Nephron (organoid): Measurements from ENCODE around the gene GPR143.
A peak's percentile ranks its signal among the peaks of the same experiment; 100 is the strongest.

Source experiments
- H3K27ac Mint-ChIP-seq, 3 experiments: 2 replicates each; pipeline ENCODE4 v1.8.0; 2020; ENCODE audit warnings: mixed read lengths in 3 of 3, mild to moderate bottlenecking in 2 of 3, moderate library complexity in 1 of 3
- H3K27me3 Mint-ChIP-seq: 2 replicates; pipeline ENCODE4 v1.8.0; 2021; ENCODE audit warnings: low read depth, mild to moderate bottlenecking, moderate library complexity, mixed read lengths
- H3K36me3 Mint-ChIP-seq: 2 replicates; pipeline ENCODE4 v1.8.0; 2020; ENCODE audit warnings: low read depth, mixed read lengths
- H3K4me1 Mint-ChIP-seq: 2 replicates; pipeline ENCODE4 v1.8.0; 2020; ENCODE audit warnings: mixed read lengths
- H3K4me3 Mint-ChIP-seq, 3 experiments: 2 replicates each; pipeline ENCODE4 v1.8.0; 2020; ENCODE audit warnings: mild to moderate bottlenecking in 3 of 3, mixed read lengths in 3 of 3, moderate library complexity in 2 of 3
- H3K9me3 Mint-ChIP-seq: 2 replicates; pipeline ENCODE4 v1.8.0; 2020; ENCODE audit warnings: mixed read lengths
- TF ChIP-seq, protein P1 (sequence below), 3 experiments: fragments of 200-600 bp; sonication (generic); IDR thresholded peaks; one replicate each; pipeline ENCODE4 v1.5.0; 2021; ENCODE audit warnings: antibody characterized with exemption in 3 of 3; ENCODE audit not compliant: unreplicated experiment in 3 of 3

Gene GPR143

DNA sequence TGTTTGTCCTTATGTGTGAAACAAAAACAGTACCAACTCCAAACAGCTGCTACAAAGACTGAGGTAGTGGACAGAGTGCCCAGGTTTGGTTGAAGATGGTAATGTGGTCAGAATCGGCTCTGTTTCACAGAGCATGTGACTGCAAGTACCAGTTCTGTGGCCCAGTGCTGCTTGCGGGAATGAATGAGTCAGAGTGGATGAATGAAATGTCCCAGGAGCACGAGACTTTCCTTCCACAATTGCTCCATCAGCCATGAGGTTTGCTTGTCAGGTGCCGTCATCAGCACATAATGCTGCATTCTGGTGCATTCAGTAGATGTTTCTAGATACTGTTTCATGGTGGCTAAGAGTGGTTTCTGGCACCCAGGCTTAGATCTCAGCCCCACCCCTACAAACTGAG lies 84.2 kb downstream of the GPR143 start:
- Mint-ChIP-seq H3K9me3 (peaks cover 5% of the 10 kb centered on the region), H3K27ac (no peak overlapping the region), H3K4me3 (no peak overlapping the region), H3K4me1 (peaks cover 13% of the 10 kb centered on the region), H3K36me3 (peaks cover 68% of the 10 kb centered on the region), H3K27me3 (peaks cover 3% of the 10 kb centered on the region)
- TF ChIP-seq, protein P1, sequence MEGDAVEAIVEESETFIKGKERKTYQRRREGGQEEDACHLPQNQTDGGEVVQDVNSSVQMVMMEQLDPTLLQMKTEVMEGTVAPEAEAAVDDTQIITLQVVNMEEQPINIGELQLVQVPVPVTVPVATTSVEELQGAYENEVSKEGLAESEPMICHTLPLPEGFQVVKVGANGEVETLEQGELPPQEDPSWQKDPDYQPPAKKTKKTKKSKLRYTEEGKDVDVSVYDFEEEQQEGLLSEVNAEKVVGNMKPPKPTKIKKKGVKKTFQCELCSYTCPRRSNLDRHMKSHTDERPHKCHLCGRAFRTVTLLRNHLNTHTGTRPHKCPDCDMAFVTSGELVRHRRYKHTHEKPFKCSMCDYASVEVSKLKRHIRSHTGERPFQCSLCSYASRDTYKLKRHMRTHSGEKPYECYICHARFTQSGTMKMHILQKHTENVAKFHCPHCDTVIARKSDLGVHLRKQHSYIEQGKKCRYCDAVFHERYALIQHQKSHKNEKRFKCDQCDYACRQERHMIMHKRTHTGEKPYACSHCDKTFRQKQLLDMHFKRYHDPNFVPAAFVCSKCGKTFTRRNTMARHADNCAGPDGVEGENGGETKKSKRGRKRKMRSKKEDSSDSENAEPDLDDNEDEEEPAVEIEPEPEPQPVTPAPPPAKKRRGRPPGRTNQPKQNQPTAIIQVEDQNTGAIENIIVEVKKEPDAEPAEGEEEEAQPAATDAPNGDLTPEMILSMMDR (IDR thresholded peaks at IDR 0.05; ENCODE audit: unreplicated experiment in 3 of 3) = no peak

DNA sequence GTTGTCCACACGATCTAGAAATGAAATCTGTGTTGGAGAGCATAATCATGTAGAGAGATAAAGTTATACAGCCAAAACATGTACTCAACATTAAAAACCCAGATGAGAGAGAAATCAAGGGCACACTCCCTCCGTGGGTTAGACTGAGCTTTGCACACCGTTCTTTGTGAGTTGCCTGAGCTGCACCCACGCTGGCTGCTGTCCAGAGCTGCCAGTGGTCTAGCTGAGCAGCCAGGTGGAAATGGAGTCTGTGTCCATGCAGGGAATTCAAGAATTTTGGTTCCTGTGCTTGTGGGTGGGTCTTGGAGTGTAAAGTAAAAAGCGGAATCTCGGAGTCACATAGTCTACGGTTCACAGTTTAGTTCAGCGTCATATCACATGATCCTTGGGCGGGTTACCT lies 84.6 kb downstream of the GPR143 start:
- TF ChIP-seq, protein P1 (IDR thresholded peaks at IDR 0.05; ENCODE audit: unreplicated experiment in 3 of 3) = no peak
- Mint-ChIP-seq H3K4me3 (no peak overlapping the region), H3K27me3 (peaks cover 3% of the 10 kb centered on the region), H3K27ac (no peak overlapping the region), H3K9me3 (peaks cover 7% of the 10 kb centered on the region), H3K4me1 (peaks cover 17% of the 10 kb centered on the region), H3K36me3 (peaks cover 67% of the 10 kb centered on the region)

DNA sequence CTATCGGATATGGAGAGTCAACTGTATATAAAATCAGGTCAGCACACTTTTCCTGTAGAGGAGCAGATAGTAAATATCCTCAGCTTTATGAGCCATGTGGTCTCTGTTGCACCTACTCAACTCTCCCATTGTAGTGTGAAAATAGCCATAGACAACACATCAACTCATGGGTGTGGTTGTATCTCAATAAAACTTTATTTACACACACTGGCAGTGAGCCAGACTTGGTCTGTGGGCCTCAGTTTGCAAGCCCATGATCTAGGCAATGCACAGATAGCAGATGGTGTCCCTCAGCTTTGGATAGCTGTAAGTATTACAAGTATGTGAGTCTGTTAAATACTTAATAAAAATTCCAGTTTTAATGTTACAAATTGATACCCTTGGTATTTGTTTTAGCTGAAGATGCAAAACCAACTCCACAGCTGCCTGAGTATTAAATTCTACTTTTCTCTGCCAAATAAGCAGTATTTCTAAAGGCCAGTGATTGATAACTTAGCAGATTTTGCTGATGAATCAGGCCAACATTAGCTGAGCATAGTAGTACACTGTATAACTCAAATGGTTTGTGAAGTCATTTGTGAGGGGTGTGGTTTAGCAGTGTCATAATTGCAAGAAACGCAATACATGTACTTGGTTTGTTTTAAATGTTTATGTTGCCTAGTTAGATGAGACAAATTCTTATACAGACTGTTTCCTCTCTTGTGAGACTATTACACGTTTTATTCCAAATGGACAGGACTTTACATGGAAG lies 87.3 kb downstream of the GPR143 start:
- H3K27me3 Mint-ChIP-seq = peaks cover 3% of the 10 kb centered on the region
- H3K36me3 Mint-ChIP-seq = peaks cover 61% of the 10 kb centered on the region
- H3K9me3 Mint-ChIP-seq = peaks cover 16% of the 10 kb centered on the region
- peaks cover 25% of the 10 kb centered on the region for H3K4me1 Mint-ChIP-seq
- H3K27ac Mint-ChIP-seq = peak overlapping the region in 2 of 3 experiments; percentile 73 to 75
- TF ChIP-seq, protein P1 (IDR thresholded peaks at IDR 0.05; ENCODE audit: unreplicated experiment in 3 of 3) = no peak
- no peak overlapping the region for H3K4me3 Mint-ChIP-seq

DNA sequence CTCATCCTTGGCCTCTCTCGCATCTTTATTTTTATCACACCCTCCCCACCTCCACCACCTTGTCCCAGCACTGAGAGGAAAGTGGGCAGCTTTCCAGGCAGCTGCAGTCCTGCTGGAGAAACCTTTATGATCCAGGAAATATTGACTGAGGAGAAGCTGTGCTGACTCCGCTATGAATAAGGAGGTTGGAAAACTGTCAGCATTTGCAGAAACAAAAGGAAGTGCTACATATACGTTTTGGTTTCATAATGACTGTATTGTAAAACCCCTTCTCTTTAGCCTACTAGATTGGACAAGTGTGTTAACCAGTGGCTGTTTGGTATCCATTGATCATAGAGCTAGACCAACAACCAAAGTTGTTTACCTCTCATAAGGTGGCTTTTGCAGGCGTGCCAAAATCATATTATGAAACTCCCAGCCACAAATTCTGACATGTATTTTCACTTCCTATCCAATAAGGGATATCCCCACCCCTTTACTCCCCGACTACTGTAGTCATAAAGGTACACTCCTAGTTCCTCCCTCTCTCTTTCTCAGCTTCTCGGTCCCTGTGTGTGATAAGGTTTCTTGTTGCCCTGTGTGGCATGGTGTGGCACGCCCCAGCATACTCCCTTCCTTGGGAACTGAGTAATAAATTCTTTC lies 88.4 kb downstream of the GPR143 start:
- Mint-ChIP-seq H3K36me3 (peaks cover 61% of the 10 kb centered on the region), H3K9me3 (peaks cover 20% of the 10 kb centered on the region), H3K27ac (peak overlapping the region; percentile 70 to 75 (median 73)), H3K27me3 (peaks cover 3% of the 10 kb centered on the region), H3K4me3 (no peak overlapping the region), H3K4me1 (peaks cover 25% of the 10 kb centered on the region)
- TF ChIP-seq, protein P1 (IDR thresholded peaks at IDR 0.05; ENCODE audit: unreplicated experiment in 3 of 3) = no peak

DNA sequence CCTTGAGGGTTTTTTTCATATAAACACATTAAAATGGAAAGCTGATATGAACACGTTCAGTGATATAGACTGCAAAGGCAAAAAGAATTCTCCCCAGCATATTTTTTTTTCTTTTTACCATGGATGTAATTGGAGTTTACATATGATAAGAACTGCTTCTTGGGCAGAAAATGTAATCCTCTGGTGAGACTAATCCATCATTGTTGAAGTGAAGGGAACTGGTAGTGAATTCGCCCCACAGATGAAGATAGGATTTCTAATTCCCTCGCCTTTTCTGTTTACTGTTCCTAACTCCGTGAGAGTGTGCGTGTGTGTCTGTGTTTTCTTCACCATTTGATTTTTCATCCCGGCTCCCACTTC lies 88.9 kb downstream of the GPR143 start:
- Mint-ChIP-seq H3K4me1 (peaks cover 25% of the 10 kb centered on the region), H3K9me3 (peaks cover 20% of the 10 kb centered on the region), H3K27ac (peak overlapping the region; percentile 70 to 75 (median 73)), H3K36me3 (peaks cover 61% of the 10 kb centered on the region), H3K27me3 (peaks cover 3% of the 10 kb centered on the region), H3K4me3 (no peak overlapping the region)
- TF ChIP-seq, protein P1 (IDR thresholded peaks at IDR 0.05; ENCODE audit: unreplicated experiment in 3 of 3) = no peak
